SU-DHL-6 (cell line): Measurements from ENCODE around the gene ZNF575.

Experiments used
- H2AFZ ChIP-seq: fragments of 200-600 bp; sonication (generic); 2 replicates; pipeline ENCODE4 v1.6.1; 2014; ENCODE audit warnings: low read depth, mild to moderate bottlenecking, moderate library complexity, mixed read lengths, antibody characterized with exemption, low read length; ENCODE audit not compliant: severe bottlenecking
- H3F3A ChIP-seq: fragments of 200-600 bp; shearing (Covaris generic); 2 replicates; pipeline ENCODE4 v1.6.0; 2016; ENCODE audit warnings: antibody characterized with exemption, mild to moderate bottlenecking; ENCODE audit not compliant: insufficient read depth
- H3K27ac ChIP-seq: fragments of 200-600 bp; sonication (generic); 2 replicates; pipeline ENCODE4 v1.5.1; 2016; ENCODE audit warnings: low read depth, mild to moderate bottlenecking, low read length, moderate library complexity, mixed read lengths
- H3K27me3 ChIP-seq: fragments of 200-600 bp; sonication (generic), shearing (Covaris generic); 2 replicates; pipeline ENCODE4 v1.6.0; 2014; ENCODE audit warnings: mild to moderate bottlenecking, low read length
- H3K36me3 ChIP-seq: fragments of 200-600 bp; sonication (generic); 2 replicates; pipeline ENCODE4 v1.6.1; 2014; ENCODE audit warnings: mild to moderate bottlenecking, low read length, mixed read lengths
- H3K4me2 ChIP-seq: fragments of 300-600, 200-600 bp; shearing (Covaris generic), sonication (generic); 2 replicates; pipeline ENCODE4 v1.6.0; 2014; ENCODE audit warnings: low read length, low read depth, mild to moderate bottlenecking; ENCODE audit not compliant: poor library complexity, severe bottlenecking
- H3K4me3 ChIP-seq: fragments of 200-600 bp; sonication (generic); 2 replicates; pipeline ENCODE4 v1.5.1; 2014; ENCODE audit warnings: antibody characterized with exemption, low read length, mild to moderate bottlenecking, mixed read lengths; ENCODE audit not compliant: insufficient read depth, poor library complexity, severe bottlenecking
- H3K79me2 ChIP-seq: fragments of 200-600 bp; sonication (generic); 2 replicates; pipeline ENCODE4 v1.6.1; 2014; ENCODE audit warnings: mild to moderate bottlenecking, low read length, moderate library complexity; ENCODE audit not compliant: insufficient read depth
- H3K9ac ChIP-seq: fragments of 200-600 bp; sonication (generic); 2 replicates; pipeline ENCODE4 v1.7.0; 2014; ENCODE audit warnings: mild to moderate bottlenecking, low read length
- H3K9me2 ChIP-seq: fragments of 200-600 bp; sonication (generic); replicated peaks from 2 replicates; pipeline ENCODE4 v1.6.1; 2014; ENCODE audit warnings: low read length; ENCODE audit not compliant: insufficient read depth
- H3K9me3 ChIP-seq: fragments of 200-600 bp; sonication (generic); 2 replicates; pipeline ENCODE4 v1.6.1; 2014; ENCODE audit warnings: low read length, mixed read lengths; ENCODE audit not compliant: insufficient read depth
- H4K20me1 ChIP-seq: fragments of 200-600 bp; sonication (generic); 2 replicates; pipeline ENCODE4 v1.6.1; 2014; ENCODE audit warnings: low read depth, mild to moderate bottlenecking, antibody characterized with exemption, low read length, moderate library complexity, mixed read lengths
- EZH2phosphoT487 ChIP-seq: fragments of 200-600 bp; sonication (generic), shearing (Covaris generic); conservative IDR thresholded peaks from 2 replicates; pipeline ENCODE4 v1.6.1; 2018; ENCODE audit warnings: mild to moderate bottlenecking, antibody characterized with exemption, low read length, moderate library complexity, mixed read lengths
- TF ChIP-seq, protein P1 (sequence below): fragments of 200-600 bp; sonication (generic); IDR thresholded peaks from one replicate; pipeline ENCODE4 v1.5.1; 2017; ENCODE audit warnings: antibody characterized with exemption, mild to moderate bottlenecking, low read length, moderate library complexity; ENCODE audit not compliant: insufficient read depth, poor library complexity, severe bottlenecking

ZNF575 gene

DNA sequence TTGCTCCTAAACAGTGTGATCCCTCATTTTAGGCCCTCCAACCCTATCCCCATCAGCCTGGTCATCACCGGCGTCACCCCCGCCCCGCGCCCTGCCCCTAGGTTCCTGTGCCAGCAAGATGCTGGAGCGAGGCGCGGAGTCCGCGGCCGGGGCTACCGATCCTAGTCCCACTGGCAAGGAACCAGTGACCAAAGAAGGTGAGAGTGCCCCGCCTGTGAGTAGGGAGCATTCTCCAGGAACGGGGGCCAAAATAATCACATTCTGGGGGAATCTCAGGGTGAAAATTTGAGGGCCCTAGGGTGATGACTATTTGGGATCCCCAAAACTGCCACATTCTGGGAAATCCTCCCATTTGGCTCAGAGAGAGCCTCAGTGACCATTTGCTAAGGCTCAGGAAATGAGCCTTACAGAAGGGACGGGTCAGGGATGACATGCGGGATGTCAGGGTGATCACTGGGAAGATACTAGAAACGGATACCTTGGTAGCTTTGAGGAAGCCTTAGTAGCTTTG is 1.4 kb downstream of the ZNF575 start:
- Histone ChIP-seq H3K4me3 (no peak overlapping the region), H2AFZ (no peak overlapping the region)
- TF ChIP-seq, protein P1, sequence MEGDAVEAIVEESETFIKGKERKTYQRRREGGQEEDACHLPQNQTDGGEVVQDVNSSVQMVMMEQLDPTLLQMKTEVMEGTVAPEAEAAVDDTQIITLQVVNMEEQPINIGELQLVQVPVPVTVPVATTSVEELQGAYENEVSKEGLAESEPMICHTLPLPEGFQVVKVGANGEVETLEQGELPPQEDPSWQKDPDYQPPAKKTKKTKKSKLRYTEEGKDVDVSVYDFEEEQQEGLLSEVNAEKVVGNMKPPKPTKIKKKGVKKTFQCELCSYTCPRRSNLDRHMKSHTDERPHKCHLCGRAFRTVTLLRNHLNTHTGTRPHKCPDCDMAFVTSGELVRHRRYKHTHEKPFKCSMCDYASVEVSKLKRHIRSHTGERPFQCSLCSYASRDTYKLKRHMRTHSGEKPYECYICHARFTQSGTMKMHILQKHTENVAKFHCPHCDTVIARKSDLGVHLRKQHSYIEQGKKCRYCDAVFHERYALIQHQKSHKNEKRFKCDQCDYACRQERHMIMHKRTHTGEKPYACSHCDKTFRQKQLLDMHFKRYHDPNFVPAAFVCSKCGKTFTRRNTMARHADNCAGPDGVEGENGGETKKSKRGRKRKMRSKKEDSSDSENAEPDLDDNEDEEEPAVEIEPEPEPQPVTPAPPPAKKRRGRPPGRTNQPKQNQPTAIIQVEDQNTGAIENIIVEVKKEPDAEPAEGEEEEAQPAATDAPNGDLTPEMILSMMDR = no peak

DNA sequence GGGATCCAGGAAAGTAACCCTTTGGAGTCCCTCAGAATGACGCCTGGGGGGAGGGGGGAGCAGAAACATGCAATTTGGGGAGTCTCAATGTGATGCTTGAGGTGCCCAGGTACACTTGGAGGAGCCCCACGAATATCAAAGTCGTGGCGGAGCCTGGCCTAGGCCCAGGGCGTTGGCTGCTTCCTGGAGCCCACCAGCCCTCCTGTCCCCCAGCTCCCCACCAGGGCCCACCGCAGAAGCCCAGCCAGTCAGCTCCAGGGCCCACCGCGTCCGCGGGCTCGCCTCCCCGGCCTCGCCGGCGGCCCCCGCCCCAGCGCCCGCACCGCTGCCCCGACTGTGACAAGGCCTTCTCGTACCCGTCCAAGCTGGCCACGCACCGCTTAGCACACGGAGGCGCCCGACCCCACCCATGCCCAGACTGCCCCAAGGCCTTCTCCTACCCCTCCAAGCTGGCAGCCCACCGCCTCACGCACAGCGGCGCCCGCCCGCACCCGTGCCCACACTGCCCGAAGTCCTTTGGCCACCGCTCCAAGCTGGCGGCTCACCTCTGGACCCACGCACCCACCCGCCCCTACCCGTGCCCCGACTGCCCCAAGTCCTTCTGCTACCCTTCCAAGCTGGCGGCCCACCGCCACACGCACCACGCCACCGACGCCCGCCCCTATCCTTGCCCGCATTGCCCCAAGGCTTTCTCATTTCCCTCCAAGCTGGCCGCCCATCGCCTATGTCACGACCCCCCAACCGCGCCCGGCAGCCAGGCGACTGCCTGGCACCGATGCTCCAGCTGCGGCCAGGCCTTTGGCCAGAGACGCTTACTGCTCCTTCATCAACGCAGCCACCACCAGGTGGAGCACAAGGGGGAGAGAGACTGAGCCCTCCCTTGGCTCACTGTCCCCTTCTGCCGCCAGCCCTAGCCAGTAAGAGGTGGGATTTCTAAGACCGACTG is 2.1 kb downstream of the ZNF575 start:
- no peak overlapping the region for H2AFZ ChIP-seq
- H3K9ac ChIP-seq = no peak overlapping the region
- no peaks in the 10 kb centered on the region for H4K20me1 ChIP-seq
- peaks cover 5% of the 10 kb centered on the region for H3K36me3 ChIP-seq
- no peaks in the 10 kb centered on the region for H3K9me2 ChIP-seq
- H3K27me3 ChIP-seq = no peaks in the 10 kb centered on the region
- no peaks in the 10 kb centered on the region for H3K79me2 ChIP-seq
- no peak overlapping the region for H3K4me3 ChIP-seq
- TF ChIP-seq, protein P1 = peak; percentile 13
- no peak for TF ChIP-seq EZH2phosphoT487
- H3F3A ChIP-seq = peaks cover 19% of the 10 kb centered on the region
- no peak overlapping the region for H3K27ac ChIP-seq
- H3K9me3 ChIP-seq = no peaks in the 10 kb centered on the region
- H3K4me2 ChIP-seq = no peak overlapping the region

More for the DNA sequence above, 1.4 kb downstream of the ZNF575 start:
- Histone ChIP-seq H3K27me3 (no peaks in the 10 kb centered on the region), H3K36me3 (peaks cover 5% of the 10 kb centered on the region), H3K4me2 (no peak overlapping the region), H3K79me2 (no peaks in the 10 kb centered on the region), H4K20me1 (no peaks in the 10 kb centered on the region), H3K9me2 (no peaks in the 10 kb centered on the region), H3K9me3 (no peaks in the 10 kb centered on the region), H3F3A (peaks cover 19% of the 10 kb centered on the region), H3K9ac (no peak overlapping the region), H3K27ac (no peak overlapping the region)

DNA sequence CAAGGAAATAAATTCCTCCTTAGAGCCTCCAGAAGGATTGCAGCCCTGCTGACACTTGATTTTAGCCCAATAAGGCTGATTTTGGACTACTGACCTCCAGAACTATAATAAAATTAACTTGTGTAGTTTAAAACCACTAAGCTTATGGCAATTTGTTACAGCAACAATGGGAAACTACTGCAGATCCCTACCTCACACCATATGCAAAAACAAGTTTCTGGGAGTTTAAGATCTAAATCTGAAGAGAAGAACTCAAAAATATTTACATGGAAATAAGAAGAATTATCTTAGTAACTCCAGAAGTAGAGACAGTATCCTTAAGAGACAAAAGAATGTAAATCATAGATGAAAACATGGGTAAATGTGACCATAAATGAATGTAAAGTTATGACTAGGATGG is 5.9 kb downstream of the ZNF575 start:
- TF ChIP-seq, protein P1 = no peak
- TF ChIP-seq EZH2phosphoT487 = no peak

More for the DNA sequence above, 5.9 kb downstream of the ZNF575 start:
- Histone ChIP-seq H3F3A (peaks cover 8% of the 10 kb centered on the region; the same call in 1 of the 2 replicates), H3K79me2 (no peaks in the 10 kb centered on the region), H3K27ac (no peak overlapping the region), H3K36me3 (peaks cover 5% of the 10 kb centered on the region), H3K27me3 (no peaks in the 10 kb centered on the region), H2AFZ (no peak overlapping the region), H3K9ac (no peak overlapping the region), H3K9me3 (no peaks in the 10 kb centered on the region), H3K9me2 (no peaks in the 10 kb centered on the region), H3K4me3 (no peak overlapping the region), H3K4me2 (no peak overlapping the region), H4K20me1 (no peaks in the 10 kb centered on the region)
